Activated T-helper 1 cell treated with anti-CD3 and anti-CD28 coated beads, Interleukin-12 subunit alpha, Interleukin-12 subunit beta, Interleukin-2, Interleukin-4 antibody, amounts not matched to agents 30 ng/mL and 10 ng/mL and 1 ng/mL, durations not matched to agents 14 hours and 24 hours and 36 hours (primary cell): ENCODE data around the gene JSRP1. TPM values are rescaled to one million over a fixed set of nuclear protein-coding genes. Genes with fewer than 3 reads are reported as not detected.
A peak's percentile ranks its signal among the peaks of the same experiment; 100 is the strongest.
"Not testable (repeated sequence)": the region's sequence is repeated elsewhere in the genome, so short reads cannot be mapped to it uniquely, and the experiment has no call there.

Source experiments
- DNase-seq: peaks from one replicate; pipeline ENCODE4 v3.0.0; 2021; ENCODE audit warnings: low spot score
- H3K27ac Mint-ChIP-seq: one replicate; pipeline ENCODE4 v1.8.0; 2021; ENCODE audit warnings: mild to moderate bottlenecking, mixed read lengths
- H3K27me3 Mint-ChIP-seq: one replicate; pipeline ENCODE4 v1.8.0; 2022; ENCODE audit warnings: mild to moderate bottlenecking, moderate library complexity, mixed read lengths; ENCODE audit not compliant: insufficient read depth
- H3K36me3 Mint-ChIP-seq: one replicate; pipeline ENCODE4 v1.8.0; 2021; ENCODE audit warnings: low read depth, mixed read lengths
- H3K4me1 Mint-ChIP-seq: one replicate; pipeline ENCODE4 v1.8.0; 2021; ENCODE audit warnings: low read depth, mixed read lengths
- H3K4me3 Mint-ChIP-seq: one replicate; pipeline ENCODE4 v1.8.0; 2021; ENCODE audit warnings: mild to moderate bottlenecking, moderate library complexity, mixed read lengths
- H3K9me3 Mint-ChIP-seq: one replicate; pipeline ENCODE4 v1.8.0; 2021; ENCODE audit warnings: mixed read lengths
- intact Hi-C: fragments of 100-400 bp; cut with micrococcal nuclease; formaldehyde crosslinking; loops from one replicate; pipeline ENCODE4 v1.15.1; 2024
- total RNA-seq: library from RNA; stranded (reverse); gene quantifications from 2 replicates; pipeline ENCODE4 v1.2.3, GENCODE V29; 2022

Gene JSRP1
- total RNA-seq, 1 donor from 2014 or later, result not detected

DNA sequence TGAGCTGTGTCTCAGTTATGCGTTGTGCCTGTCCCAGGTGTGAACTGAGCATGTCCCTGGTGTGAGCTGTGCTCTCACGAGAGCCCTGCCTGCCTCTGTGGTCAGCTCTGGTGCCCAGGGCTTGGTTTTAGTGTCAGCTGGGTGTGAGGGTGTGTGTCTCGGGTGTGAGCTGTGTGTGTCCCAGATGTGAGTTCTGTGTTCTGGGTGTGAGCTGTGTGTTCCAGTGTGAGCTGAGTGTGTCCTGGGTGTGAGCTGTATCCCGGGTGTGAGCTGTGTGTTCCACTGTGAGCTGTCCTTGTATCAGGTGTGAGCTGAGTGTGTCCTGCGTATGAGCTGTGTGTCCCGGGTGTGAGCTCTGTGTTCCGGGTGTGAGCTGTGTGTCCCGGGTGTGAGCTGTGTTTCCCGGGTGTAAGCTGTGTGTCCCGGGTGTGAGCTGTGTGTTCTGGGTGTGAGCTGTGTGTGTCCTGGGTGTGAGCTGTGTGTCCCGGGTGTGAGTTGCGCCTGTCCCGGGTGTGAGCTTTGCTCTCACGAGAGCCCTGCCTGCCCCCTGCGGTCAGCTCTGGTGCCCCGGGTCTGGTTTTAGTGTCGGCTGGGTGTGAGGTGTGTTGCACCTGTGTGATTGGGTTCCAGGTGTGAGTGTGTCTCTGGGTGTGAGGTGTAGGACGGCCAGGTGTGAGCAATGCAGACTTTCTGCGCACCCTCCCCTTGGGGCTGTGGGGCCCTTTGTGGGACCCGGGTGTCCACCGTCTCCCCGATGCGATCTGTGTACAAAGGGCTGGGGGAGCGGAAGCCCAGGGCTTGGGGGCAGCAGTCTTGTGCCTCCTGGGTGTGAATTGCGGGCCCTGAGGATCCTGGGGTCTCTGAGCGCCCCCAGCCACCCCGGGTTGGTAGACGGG, 32.8 kb upstream of the JSRP1 start:
- Mint-ChIP-seq H3K27me3 (peaks cover 3% of the 10 kb centered on the region), H3K9me3 (no peaks in the 10 kb centered on the region), H3K4me1 (peaks cover 18% of the 10 kb centered on the region), H3K36me3 (peaks cover 3% of the 10 kb centered on the region), H3K4me3 (peak overlapping the region; percentile 86), H3K27ac (peak overlapping the region; percentile 90)
- intact Hi-C loops, result loop anchor here (5.0 kb wide), 1 partner anchor 103 kb away; no protein-coding TSS in a partner anchor
- DNase-seq, result no peak

DNA sequence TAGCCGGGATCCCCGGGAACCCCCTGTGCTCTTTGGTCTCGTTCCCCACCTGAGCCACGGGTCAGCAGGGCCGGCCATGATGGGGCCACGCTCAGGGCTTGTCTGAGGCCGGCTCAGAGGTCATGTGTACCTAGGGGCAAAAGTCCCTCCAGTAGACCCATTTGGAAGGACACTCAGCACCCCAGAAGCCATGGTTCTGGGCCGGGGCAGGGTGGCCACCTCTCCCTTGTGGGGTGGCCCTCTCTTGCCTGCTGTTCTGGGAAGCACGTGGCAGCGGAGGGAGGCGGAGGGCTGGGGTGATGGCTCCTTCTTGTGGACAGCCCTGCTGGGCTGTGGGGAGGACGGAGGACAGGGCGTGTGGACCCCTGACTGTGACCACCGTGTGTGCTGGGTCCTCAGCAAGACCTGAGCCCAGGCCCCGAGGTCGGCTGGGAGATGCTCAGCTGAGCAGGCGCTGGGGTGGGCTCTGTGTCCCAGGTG, 32.2 kb upstream of the JSRP1 start:
- DNase-seq, result no peak
- Mint-ChIP-seq H3K4me3 (peak overlapping the region; percentile 86), H3K9me3 (no peaks in the 10 kb centered on the region), H3K27me3 (peaks cover 3% of the 10 kb centered on the region), H3K36me3 (no peaks in the 10 kb centered on the region), H3K4me1 (peaks cover 18% of the 10 kb centered on the region), H3K27ac (peak overlapping the region; percentile 90)
- intact Hi-C loops, result loop anchor here (5.0 kb wide), 1 partner anchor 104 kb away; no protein-coding TSS in a partner anchor

DNA sequence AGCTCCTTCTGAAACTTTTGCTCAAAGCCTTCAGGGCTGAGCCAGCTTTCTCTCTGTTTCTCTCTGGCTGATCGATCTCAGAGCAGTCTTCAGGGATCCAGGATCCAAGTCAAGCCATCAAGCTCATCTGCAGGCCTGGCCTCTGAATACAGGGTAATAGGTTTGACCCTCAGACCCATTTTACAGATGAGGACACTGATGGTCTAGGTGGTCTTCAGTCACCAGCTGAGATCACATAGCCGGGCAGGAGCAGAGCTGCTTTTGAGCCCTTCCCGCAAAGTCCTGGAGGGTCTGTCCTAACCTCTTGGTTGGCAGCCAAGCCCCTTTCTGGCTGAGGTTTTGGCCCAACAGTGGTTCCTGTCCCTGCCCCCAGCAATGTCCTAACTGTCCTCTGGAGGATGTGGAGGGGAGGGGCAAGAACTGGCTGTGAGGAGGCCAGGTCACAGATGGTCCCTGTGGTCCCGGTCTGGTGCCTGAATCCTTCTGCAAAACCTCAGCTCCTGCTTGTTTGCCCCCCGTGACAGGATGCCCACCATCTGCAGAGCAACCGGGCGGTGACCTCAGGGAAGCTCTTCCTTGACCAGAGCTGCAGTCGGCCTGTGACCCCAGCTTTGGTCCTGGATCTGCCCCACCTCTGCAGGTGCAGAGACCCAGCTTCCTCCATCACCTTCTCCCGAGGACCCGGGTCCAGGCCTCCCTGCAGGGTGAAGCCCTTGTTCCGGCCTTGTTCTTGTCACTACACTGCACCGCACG, 31.5 kb upstream of the JSRP1 start:
- no peak overlapping the region for H3K4me3 Mint-ChIP-seq
- no peaks in the 10 kb centered on the region for H3K36me3 Mint-ChIP-seq

DNA sequence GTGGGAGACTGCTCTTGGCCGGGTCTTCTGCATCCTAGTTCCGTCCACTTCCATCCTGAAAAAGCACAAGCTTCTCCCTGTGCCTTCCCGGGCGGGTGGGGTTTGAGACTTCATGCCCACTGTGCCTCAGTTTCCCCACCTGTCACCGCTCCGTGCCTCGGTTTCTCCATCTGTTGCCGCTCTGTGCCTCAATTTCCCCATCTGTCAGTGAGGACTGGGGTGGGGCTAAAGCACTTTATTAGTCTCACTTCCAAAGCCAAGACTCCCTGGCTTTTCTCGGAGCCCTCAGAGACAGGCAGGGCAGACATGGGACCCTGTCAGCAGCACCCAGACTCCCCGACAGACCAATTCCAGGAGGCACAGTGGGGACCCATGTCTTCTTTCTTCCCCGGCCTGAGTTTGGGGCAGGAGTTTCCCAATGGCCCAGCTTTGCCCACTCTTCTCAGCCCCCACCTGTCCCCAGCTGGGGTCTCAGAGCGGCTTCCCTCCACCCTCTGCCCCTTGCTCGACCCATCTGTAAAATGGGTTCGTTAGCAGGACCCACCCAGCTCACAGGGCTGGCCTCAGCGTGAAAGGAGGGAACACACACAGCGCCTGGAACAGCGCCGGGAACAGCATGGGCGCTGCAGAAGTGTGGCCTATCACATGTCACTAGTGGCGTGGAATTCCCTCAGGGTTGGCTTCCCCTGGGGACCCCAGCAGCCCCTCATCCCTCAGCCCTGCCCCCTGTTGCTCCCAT, 30.4 kb upstream of the JSRP1 start:
- no peak overlapping the region for H3K4me3 Mint-ChIP-seq
- H3K27me3 Mint-ChIP-seq, result peaks cover 2% of the 10 kb centered on the region
- H3K27ac Mint-ChIP-seq, result no peak overlapping the region
- peaks cover 27% of the 10 kb centered on the region for H3K4me1 Mint-ChIP-seq
- DNase-seq, result no peak
- no peaks in the 10 kb centered on the region for H3K36me3 Mint-ChIP-seq
- no peaks in the 10 kb centered on the region for H3K9me3 Mint-ChIP-seq
- intact Hi-C loops, result loop anchor here (5.0 kb wide), 1 partner anchor 106 kb away; no protein-coding TSS in a partner anchor

More for the DNA sequence above, 31.5 kb upstream of the JSRP1 start:
- Mint-ChIP-seq H3K4me1 (peaks cover 21% of the 10 kb centered on the region), H3K27me3 (peaks cover 3% of the 10 kb centered on the region), H3K9me3 (no peaks in the 10 kb centered on the region), H3K27ac (no peak overlapping the region)
- intact Hi-C loops, result loop anchor here (5.0 kb wide), 1 partner anchor 105 kb away; no protein-coding TSS in a partner anchor
- no peak for DNase-seq

DNA sequence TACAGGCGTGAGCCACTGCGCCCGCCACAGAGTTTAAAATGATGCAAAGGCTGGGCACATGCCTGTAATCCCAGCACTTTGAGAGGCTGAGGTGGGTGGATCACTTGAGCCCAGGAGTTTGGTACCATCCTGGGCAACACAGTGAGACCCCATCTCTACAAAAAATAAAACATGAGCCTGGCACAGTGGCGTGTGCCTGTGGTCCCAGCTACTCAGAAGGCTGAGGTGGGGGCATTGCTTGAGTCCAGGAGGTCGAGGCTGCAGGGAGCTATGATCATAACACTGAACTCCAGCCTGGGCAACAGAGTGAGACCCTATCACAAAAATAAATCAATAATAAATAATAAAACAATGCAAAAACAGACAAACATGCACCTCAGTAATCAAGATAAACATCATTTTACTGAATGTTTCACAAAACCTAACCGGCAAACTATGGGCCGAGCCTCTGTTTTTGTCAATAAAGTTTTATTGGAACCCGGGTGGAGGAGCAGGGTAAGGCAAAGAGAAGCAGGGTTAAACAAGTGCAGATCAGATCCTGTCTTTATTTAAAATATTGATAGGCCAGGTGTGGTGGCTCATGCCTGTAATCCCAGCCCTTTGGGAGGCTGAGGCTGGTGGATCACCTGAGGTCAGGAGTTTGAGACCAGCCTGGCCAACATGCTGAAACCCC, 27.8 kb upstream of the JSRP1 start:
- Mint-ChIP-seq H3K36me3 (no peaks in the 10 kb centered on the region), H3K4me3 (no peak overlapping the region), H3K4me1 (peaks cover 18% of the 10 kb centered on the region), H3K27me3 (no peaks in the 10 kb centered on the region), H3K9me3 (no peaks in the 10 kb centered on the region), H3K27ac (no peak overlapping the region)
- intact Hi-C loops, result no loop called here
- DNase-seq, result no peak

DNA sequence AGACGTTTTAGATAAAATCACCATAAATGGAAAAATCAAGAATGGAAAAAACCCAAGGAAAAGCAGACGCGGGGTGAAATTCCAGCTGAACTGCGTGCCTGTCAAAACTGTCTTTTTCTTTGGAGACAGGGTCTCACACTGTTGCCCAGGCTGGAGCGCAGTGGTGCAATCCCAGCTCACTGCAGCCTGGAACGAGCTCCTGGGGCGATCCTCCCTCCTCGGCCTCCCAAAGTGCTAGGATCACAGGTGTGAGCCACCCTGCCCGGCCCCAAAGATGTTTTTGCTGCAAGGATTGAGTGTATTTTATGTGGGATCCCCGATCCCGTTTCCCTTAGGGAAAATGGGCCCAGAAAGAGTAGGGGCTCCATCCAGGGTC, 26.6 kb upstream of the JSRP1 start:
- no peaks in the 10 kb centered on the region for H3K9me3 Mint-ChIP-seq
- H3K27ac Mint-ChIP-seq, result no peak overlapping the region
- no peak overlapping the region for H3K4me3 Mint-ChIP-seq
- H3K27me3 Mint-ChIP-seq, result no peaks in the 10 kb centered on the region
- DNase-seq, result no peak
- no peaks in the 10 kb centered on the region for H3K36me3 Mint-ChIP-seq
- intact Hi-C loops, result no loop called here
- H3K4me1 Mint-ChIP-seq, result peaks cover 9% of the 10 kb centered on the region

DNA sequence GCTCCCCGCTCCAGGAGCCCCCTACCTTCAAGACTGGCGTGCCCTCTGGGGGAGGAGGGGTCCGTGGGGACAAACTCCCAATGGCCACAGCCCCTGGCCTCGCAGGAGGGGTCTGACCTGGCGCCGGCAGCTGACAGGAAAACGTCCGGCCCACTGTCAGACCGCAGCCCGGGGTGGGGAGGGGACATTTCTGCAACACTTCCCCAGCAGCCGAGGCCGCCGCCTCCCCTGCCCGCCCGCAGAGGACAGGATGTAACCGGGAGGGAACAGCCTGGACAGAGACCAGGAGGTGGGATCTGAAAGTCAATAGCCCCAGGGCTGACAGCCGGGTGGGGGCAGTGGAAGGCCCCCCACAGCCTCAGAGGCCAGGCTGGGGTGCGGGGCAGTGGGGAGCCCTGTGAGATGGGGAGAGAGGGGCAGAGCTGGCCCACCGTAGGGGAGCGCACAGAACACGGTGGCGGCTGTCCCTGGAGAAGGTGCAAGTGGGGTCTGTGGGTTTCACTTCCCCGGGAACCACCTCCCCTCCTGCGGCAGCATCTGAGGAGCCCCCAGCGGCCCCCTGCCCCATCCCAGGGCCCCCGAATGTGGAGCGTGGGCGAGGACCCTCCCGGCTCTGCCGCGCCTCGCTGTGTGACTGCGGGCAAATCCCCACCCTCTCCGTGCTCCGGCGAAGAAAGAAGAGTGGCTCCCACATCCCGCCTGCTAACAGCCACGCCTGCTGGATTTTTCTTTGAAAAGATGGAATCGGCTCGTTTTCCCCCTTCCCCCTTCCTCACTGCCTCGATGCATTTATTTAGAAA, 26.0 kb upstream of the JSRP1 start, which contains the start of gene PEAK3:
Gene PEAK3, minus strand, starts transcription at position 114 of the 800 bp plus-strand sequence. CDS start 1,244 bp downstream, outside the sequence.
- no peaks in the 10 kb centered on the region for H3K27me3 Mint-ChIP-seq
- peak within 1 kb of the TSS; percentile 59 for H3K4me3 Mint-ChIP-seq
- intact Hi-C loops, result no loop called here
- no peaks in the 10 kb centered on the region for H3K9me3 Mint-ChIP-seq
- H3K4me1 Mint-ChIP-seq, result peaks cover 9% of the 10 kb centered on the region
- peaks cover under 1% of the 10 kb centered on the region for H3K36me3 Mint-ChIP-seq
- DNase-seq, result peak; percentile 36
- H3K27ac Mint-ChIP-seq, result peak within 1 kb of the TSS; percentile 61

DNA sequence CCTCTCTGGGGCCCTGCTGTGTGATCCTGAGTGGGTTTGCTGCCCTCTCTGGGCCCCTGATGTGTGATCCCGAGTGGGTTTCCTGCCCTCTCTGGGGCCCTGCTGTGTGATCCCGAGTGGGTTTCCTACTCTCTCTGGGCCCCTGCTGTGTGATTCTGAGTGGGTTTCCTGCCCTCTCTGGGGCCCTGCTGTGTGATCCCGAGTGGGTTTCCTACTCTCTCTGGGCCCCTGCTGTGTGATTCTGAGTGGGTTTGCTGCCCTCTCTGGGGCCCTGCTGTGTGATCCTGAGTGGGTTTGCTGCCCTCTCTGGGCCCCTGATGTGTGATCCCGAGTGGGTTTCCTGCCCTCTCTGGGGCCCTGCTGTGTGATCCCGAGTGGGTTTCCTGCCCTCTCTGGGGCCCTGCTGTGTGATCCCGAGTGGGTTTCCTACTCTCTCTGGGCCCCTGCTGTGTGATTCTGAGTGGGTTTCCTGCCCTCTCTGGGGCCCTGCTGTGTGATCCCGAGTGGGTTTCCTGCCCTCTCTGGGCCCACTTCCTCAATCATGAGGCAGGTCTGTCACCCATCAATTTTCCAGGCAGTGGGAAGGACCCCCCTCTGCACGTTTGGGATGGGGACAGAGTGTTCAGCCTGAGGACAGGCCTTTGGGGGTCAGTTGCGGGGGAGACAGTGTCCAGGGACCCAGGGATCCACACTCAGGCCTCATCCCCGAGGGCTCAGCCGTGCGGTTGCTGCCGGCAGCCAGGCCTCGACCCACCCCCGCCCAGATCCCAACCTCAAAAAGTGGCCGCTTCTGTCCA, 25.2 kb upstream of the JSRP1 start:
- H3K27me3 Mint-ChIP-seq, H3K27ac Mint-ChIP-seq, H3K9me3 Mint-ChIP-seq, H3K36me3 Mint-ChIP-seq, H3K4me1 Mint-ChIP-seq, DNase-seq, intact Hi-C loops: not testable (repeated sequence)
- H3K4me3 Mint-ChIP-seq, result peak overlapping the region; percentile 59

DNA sequence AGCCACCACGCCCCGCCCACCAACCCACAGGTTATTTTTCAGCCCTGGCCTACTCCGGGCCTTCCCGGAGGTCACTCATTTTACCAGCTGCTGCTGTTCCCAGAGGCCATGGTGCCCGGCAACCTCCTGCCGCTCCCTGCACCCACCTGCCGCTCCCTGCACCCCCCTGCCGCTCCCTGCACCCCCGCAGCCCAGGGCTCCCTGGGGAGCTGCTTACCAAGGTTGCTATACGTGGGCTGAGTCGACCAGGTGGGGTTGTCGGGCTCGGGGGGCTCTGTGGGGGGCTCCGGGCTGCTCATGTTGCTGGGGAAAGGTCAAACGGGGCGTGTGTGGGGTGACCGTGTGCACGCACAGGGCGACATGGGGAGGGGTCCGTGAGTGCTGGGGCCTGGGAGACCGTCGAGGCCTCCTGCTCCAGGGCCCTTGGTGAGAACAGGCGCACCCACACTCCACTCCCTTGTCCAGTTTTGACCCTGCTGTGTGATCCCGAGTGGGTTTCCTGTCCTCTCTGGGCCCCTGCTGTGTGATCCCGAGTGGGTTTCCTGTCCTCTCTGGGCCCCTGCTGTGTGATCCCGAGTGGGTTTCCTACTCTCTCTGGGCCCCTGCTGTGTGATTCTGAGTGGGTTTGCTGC, 24.5 kb upstream of the JSRP1 start:
- H3K4me1 Mint-ChIP-seq, result peaks cover 9% of the 10 kb centered on the region
- no peaks in the 10 kb centered on the region for H3K9me3 Mint-ChIP-seq
- no peak for DNase-seq
- no peak overlapping the region for H3K27ac Mint-ChIP-seq
- H3K36me3 Mint-ChIP-seq, result peaks cover 3% of the 10 kb centered on the region
- H3K27me3 Mint-ChIP-seq, result no peaks in the 10 kb centered on the region
- H3K4me3 Mint-ChIP-seq, result no peak overlapping the region
- intact Hi-C loops, result no loop called here

DNA sequence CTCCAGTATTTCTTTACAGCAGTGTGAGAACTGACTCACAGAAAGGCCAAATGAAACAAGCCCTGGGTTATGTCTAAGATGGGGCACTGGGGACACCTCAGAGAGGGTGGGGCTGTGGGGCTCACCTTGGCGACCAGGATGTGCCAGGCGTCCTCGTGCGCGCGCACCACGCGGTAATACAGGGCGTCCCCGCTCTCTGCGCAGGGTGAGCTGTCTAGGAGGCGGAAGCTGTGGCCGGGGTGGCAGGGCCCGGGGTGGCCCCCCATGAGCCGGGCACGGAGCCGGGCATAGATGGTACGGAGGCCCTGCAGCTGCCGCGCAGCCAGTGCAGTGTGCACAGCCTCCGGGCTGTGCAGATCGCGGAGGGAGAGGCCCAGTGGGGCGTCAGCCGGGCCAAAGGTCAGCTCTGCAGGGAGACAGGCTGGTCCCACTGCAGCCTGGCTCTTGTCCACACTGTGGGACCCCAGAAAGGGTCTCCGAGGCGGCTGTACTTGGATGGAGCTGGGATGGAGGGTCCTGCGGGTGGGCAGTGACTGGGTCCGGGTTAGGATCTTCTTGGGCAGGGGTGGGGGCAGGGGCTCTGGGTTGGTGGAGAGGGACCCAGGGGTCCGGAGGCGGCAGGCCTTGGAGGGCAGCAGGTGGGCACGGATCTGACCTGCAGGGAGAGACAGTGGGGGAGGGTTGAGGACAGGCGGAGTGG, 22.4 kb upstream of the JSRP1 start:
- DNase-seq, result no peak
- intact Hi-C loops, result loop anchor here (10.0 kb wide), 1 partner anchor 336 kb away; no protein-coding TSS in a partner anchor
- H3K9me3 Mint-ChIP-seq, result no peaks in the 10 kb centered on the region
- H3K36me3 Mint-ChIP-seq, result peaks cover 16% of the 10 kb centered on the region
- peaks cover 18% of the 10 kb centered on the region for H3K4me1 Mint-ChIP-seq
- H3K4me3 Mint-ChIP-seq, result no peak overlapping the region
- H3K27me3 Mint-ChIP-seq, result no peaks in the 10 kb centered on the region
- no peak overlapping the region for H3K27ac Mint-ChIP-seq
